PC-3 (cell line): ENCODE measurements around the gene ASH1L. TPM values are rescaled to one million over a fixed set of nuclear protein-coding genes. Genes with fewer than 3 reads are reported as not detected.

Source experiments
- ATAC-seq: fragments of 200-7000 bp; cut with Tn5 transposase; 2 replicates; pipeline ENCODE4 v1.9.1; 2020; ENCODE audit warnings: mild to moderate bottlenecking, moderate library complexity
- BruUV-seq: library from RNA; stranded (reverse); fragments of 400-500 nt; replicated peaks from 2 replicates; lab custom pipeline; 2021; lab: Mats Ljungman, UMichigan
- CTCF ChIA-PET: fragments of 300-600 bp; sonication (Branson Sonifier 250); formaldehyde crosslinking; loops from one replicate; lab custom pipeline; 2022; ENCODE audit warnings: antibody characterized with exemption; lab: Charles Lee
- POLR2A ChIA-PET: fragments of 300-600 bp; sonication (Branson Sonifier 250); formaldehyde crosslinking; loops from one replicate; lab custom pipeline; 2022; ENCODE audit warnings: antibody characterized with exemption; ENCODE audit not compliant: unreplicated experiment; lab: Charles Lee
- DNase-seq: peaks from one replicate; pipeline ENCODE4 v3.0.0-alpha.2; 2015
- H2AFZ ChIP-seq: fragments of 300-600 bp; sonication (generic); 2 replicates; pipeline ENCODE4 v1.6.0; 2016; ENCODE audit warnings: antibody characterized with exemption, low read length
- H3F3A ChIP-seq: fragments of 300-600 bp; sonication (generic); one replicate; pipeline ENCODE4 v1.6.0; 2017; ENCODE audit warnings: antibody characterized with exemption, low read length, control low read depth, mild to moderate bottlenecking; ENCODE audit not compliant: unreplicated experiment
- H3K27ac ChIP-seq: fragments of 300-600 bp; sonication (generic); 2 replicates; pipeline ENCODE4 v1.5.1; 2016; ENCODE audit warnings: mild to moderate bottlenecking, low read length
- H3K27me3 ChIP-seq: fragments of 300-600 bp; sonication (generic); 2 replicates; pipeline ENCODE4 v1.6.1; 2016; ENCODE audit warnings: low read length, mixed read lengths
- H3K36me3 ChIP-seq: fragments of 300-600 bp; sonication (generic); 2 replicates; pipeline ENCODE4 v1.6.1; 2016; ENCODE audit warnings: low read depth, mixed run types, low read length, mixed read lengths
- H3K4me1 ChIP-seq: fragments of 300-600 bp; sonication (generic); 2 replicates; pipeline ENCODE4 v1.5.1; 2016; ENCODE audit warnings: low read length; ENCODE audit not compliant: insufficient read depth
- H3K4me2 ChIP-seq: fragments of 300-600 bp; sonication (generic); 2 replicates; pipeline ENCODE4 v1.6.0; 2016; ENCODE audit warnings: low read length
- H3K4me3 ChIP-seq: fragments of 300-600 bp; sonication (generic); 2 replicates; pipeline ENCODE4 v1.5.1; 2016; ENCODE audit warnings: mild to moderate bottlenecking, low read length, mixed read lengths
- H3K79me2 ChIP-seq: fragments of 300-600 bp; sonication (generic); 2 replicates; pipeline ENCODE4 v1.6.1; 2017; ENCODE audit warnings: low read length, mixed read lengths
- H3K9ac ChIP-seq: fragments of 300-600 bp; sonication (generic); 2 replicates; pipeline ENCODE4 v1.6.0; 2016; ENCODE audit warnings: mild to moderate bottlenecking, low read length
- H3K9me2 ChIP-seq: fragments of 300-600 bp; sonication (generic); replicated peaks from 2 replicates; pipeline ENCODE4 v1.6.1; 2016; ENCODE audit warnings: mixed run types, low read length, mixed read lengths
- H3K9me3 ChIP-seq: fragments of 300-600 bp; sonication (generic); 2 replicates; pipeline ENCODE4 v1.6.1; 2016; ENCODE audit warnings: low read length, mixed read lengths
- H4K20me1 ChIP-seq: fragments of 300-600 bp; sonication (generic); 2 replicates; pipeline ENCODE4 v1.6.1; 2016; ENCODE audit warnings: low read length, mixed read lengths
- EZH2 ChIP-seq: fragments of 300-600 bp; sonication (generic); IDR thresholded peaks from one replicate; pipeline ENCODE4 v1.6.1; 2017; ENCODE audit warnings: antibody characterized with exemption, mild to moderate bottlenecking, low read length; ENCODE audit not compliant: unreplicated experiment
- EZH2phosphoT487 ChIP-seq: fragments of 300-600 bp; sonication (generic); IDR thresholded peaks from 2 replicates; pipeline ENCODE4 v1.6.1; 2018; ENCODE audit warnings: mild to moderate bottlenecking, antibody characterized with exemption, low read length, borderline replicate concordance
- intact Hi-C: fragments of 100-400 bp; cut with micrococcal nuclease; formaldehyde crosslinking; loops from 2 replicates; pipeline ENCODE4 v1.9.0; 2023
- total RNA-seq: library from RNA; depleted of rRNA; stranded (reverse); fragments of >200 nt; gene quantifications from 2 replicates; pipeline ENCODE4 v1.2.3, GENCODE V29; 2014
- TF ChIP-seq, protein P1 (sequence below): fragments of 300-600 bp; sonication (generic); conservative IDR thresholded peaks from 2 replicates; pipeline ENCODE4 v1.5.1; 2017; ENCODE audit warnings: antibody characterized with exemption, low read depth, mild to moderate bottlenecking, low read length

The ASH1L gene
- total RNA-seq, 1 experiment from 2014 or later: 27.6 TPM

DNA sequence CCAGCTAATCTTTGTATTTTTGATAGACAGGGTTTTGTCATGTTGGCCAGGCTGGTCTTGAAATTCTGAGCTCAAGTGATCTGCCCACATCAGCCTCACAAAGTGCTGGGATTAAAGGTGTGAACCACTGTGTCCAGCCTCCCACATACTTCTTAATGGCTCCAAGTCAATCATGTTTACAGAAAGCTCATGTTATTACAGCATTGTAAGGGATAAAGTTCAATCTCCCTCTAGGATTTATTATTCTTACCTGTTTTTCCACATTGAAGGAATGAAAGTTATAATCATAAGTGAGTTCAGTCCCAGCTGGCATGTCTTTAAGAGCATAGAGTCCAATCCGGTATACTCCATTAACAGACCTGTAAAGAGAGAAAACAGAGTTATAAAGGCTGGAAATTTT is 202.6 kb downstream of the ASH1L start:
- no peak overlapping the region for H3K4me3 ChIP-seq
- POLR2A ChIA-PET: no interaction called here
- no peaks in the 10 kb centered on the region for H3K4me1 ChIP-seq
- H3K36me3 ChIP-seq: peaks cover 11% of the 10 kb centered on the region
- no peak overlapping the region for H3K9ac ChIP-seq
- BruUV-seq: no TSS peak
- no peak overlapping the region for H2AFZ ChIP-seq
- no peaks in the 10 kb centered on the region for H3K9me3 ChIP-seq
- no peak overlapping the region for H3K4me2 ChIP-seq
- no peak overlapping the region for H3K27ac ChIP-seq
- CTCF ChIA-PET: no interaction called here
- no peaks in the 10 kb centered on the region for H3K79me2 ChIP-seq
- H4K20me1 ChIP-seq: no peaks in the 10 kb centered on the region
- H3F3A ChIP-seq: no peaks in the 10 kb centered on the region
- intact Hi-C loops: no loop called here
- H3K27me3 ChIP-seq: no peaks in the 10 kb centered on the region
- no peak for DNase-seq
- TF ChIP-seq, protein P1, sequence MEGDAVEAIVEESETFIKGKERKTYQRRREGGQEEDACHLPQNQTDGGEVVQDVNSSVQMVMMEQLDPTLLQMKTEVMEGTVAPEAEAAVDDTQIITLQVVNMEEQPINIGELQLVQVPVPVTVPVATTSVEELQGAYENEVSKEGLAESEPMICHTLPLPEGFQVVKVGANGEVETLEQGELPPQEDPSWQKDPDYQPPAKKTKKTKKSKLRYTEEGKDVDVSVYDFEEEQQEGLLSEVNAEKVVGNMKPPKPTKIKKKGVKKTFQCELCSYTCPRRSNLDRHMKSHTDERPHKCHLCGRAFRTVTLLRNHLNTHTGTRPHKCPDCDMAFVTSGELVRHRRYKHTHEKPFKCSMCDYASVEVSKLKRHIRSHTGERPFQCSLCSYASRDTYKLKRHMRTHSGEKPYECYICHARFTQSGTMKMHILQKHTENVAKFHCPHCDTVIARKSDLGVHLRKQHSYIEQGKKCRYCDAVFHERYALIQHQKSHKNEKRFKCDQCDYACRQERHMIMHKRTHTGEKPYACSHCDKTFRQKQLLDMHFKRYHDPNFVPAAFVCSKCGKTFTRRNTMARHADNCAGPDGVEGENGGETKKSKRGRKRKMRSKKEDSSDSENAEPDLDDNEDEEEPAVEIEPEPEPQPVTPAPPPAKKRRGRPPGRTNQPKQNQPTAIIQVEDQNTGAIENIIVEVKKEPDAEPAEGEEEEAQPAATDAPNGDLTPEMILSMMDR: no peak
- TF ChIP-seq EZH2 (no peak), EZH2phosphoT487 (no peak)
- ATAC-seq: no peak
- no peaks in the 10 kb centered on the region for H3K9me2 ChIP-seq

DNA sequence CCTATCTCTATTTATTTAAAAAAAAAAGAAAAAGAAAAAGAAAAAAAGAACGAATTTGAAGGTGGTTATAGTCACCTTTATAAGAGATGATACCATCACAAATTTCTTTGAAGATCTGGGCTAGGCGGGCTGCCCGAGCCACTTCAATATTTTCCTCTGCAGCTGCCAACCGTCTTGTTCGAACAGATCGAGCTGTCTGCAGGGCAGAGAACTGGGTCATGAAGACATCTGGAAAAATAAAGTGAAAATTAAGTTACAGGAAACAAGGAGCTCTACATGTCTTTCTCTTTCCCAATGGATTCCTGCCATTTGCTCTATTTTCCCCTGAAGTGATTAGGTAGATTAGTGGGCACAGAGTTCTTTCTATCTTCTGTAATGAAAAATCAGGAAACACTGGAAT is 210.0 kb downstream of the ASH1L start:
- Histone ChIP-seq H3K9me3 (no peaks in the 10 kb centered on the region), H3K27ac (no peak overlapping the region), H3K9me2 (no peaks in the 10 kb centered on the region), H3K27me3 (no peaks in the 10 kb centered on the region), H4K20me1 (no peaks in the 10 kb centered on the region), H3K79me2 (no peaks in the 10 kb centered on the region), H2AFZ (no peak overlapping the region), H3F3A (no peaks in the 10 kb centered on the region), H3K4me3 (no peak overlapping the region), H3K9ac (no peak overlapping the region), H3K4me2 (no peak overlapping the region), H3K36me3 (peaks cover 49% of the 10 kb centered on the region), H3K4me1 (no peaks in the 10 kb centered on the region)
- intact Hi-C loops: no loop called here
- no TSS peak for BruUV-seq
- ChIA-PET POLR2A (no interaction called here), CTCF (interaction anchor here (0.6 kb wide), 1 partner anchor 102 kb away, joined by 3 read pairs; no protein-coding TSS in a partner anchor)
- ATAC-seq: no peak
- no peak for DNase-seq
- no peak for TF ChIP-seq EZH2
- TF ChIP-seq, protein P1: no peak
- TF ChIP-seq EZH2phosphoT487: no peak

DNA sequence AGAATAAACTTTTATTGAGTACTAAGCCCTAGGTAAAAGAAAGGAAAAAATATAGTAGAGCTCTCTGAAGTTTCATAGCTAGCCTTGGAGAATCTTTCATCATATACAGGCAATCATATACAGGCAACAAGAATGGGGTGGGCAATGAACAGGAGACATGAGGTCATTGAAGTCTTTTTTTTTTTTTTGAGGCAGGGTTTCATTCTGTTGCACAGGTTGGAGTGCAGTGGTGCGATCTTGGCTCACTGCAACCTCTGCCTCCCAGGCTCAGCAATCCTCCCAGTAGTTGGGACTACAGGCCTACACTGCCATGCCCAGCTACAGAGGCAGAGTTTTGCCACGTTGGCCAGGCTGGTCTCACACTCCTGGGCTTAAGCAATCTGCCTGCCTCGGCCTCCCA is 219.8 kb downstream of the ASH1L start:
- TF ChIP-seq, protein P1: no peak
- TF ChIP-seq EZH2: no peak
- TF ChIP-seq EZH2phosphoT487: no peak
- Histone ChIP-seq H3K9ac (no peak overlapping the region), H3K27ac (no peak overlapping the region), H3K79me2 (no peaks in the 10 kb centered on the region), H3K4me1 (no peaks in the 10 kb centered on the region), H3K36me3 (peaks cover 72% of the 10 kb centered on the region), H3K9me3 (no peaks in the 10 kb centered on the region), H2AFZ (no peak overlapping the region), H3F3A (no peaks in the 10 kb centered on the region), H4K20me1 (no peaks in the 10 kb centered on the region), H3K27me3 (no peaks in the 10 kb centered on the region), H3K4me2 (no peak overlapping the region), H3K4me3 (no peak overlapping the region), H3K9me2 (no peaks in the 10 kb centered on the region)
- no TSS peak for BruUV-seq
- intact Hi-C loops: no loop called here
- ChIA-PET CTCF (interaction anchor here (0.6 kb wide), 1 partner anchor 70 kb away, joined by 3 read pairs; the partner anchor contains the start of gene CLK2), POLR2A (no interaction called here)
- DNase-seq (no peak), ATAC-seq (no peak)
